GM19238 (cell line): ENCODE measurements around the gene OR10H2.
"Not testable (repeated sequence)": the region's sequence is repeated elsewhere in the genome, so short reads cannot be mapped to it uniquely, and the experiment has no call there.

ENCODE experiments used
- DNase-seq: peaks from one replicate; pipeline ENCODE4 v3.0.0; 2011; ENCODE audit warnings: low spot score; ENCODE audit not compliant: insufficient read length

OR10H2 gene

DNA sequence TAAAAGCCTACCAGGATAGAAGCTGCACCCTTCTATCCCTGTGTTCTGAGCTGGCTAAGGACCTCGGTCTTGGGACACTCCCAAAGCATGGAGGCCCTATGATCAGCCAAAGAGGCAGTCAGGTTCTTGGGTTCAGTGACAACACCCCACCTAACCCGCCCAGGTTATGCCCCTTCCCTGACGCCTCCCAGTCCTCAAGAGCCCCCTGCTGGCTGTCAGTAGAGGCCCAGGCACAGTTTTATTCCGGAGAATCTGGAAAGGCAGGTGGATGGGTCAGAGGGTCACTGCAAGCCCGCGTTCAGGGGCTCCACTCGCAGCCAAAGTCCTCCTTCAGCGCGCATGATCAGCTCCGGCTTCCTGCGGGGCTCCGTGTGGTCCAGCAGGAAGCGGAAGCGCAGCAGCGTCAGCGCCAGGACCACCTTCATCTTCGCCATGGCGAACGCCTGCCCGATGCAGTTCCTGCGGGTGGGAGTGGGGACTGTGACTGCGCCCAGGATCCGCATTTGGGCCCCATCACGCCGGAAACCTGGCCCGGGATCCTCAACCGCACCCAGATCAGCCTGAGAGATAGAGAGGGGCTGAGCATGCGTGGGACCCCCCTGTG is 32.2 kb downstream of the OR10H2 start:
- no peak for DNase-seq

DNA sequence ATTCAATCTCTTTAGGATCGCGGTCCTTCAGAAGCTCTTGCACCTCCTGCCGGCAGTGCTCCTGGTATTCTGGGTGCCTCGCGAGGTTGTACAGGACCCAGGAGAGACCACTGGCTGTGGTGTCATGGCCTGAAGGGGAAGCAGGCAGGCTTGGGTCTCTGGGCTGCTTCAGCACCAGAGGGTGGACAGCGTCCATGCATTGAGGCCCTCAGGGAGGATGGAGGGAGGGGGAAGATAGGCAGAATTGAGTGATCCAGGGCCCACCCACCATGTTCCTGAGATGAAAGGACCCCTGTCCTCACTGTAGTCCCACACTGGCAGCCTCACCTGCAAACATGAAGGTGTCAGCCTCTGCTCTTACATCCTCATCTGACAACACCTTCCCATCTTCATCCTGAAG is 41.8 kb downstream of the OR10H2 start:
- no peak for DNase-seq

DNA sequence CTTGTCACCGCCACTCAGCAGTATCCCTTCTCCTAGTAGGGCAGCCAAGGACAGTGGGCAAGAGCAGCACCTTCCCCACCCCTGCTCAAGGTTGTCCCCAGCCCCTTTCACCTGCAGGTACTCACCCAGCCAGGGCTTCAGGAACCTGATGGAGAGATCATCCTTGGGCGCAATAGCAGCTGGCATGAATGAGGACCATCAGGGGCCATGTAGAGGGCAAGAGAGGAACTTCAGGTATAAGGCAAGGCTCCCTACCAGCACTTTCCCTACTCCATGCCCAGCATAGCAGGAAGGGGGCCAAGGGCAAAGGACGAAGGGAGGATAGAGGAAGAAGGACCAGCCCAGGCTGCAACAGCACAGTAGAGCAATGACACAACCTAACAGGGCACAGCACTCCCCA is 46.3 kb downstream of the OR10H2 start:
- not testable (repeated sequence) for DNase-seq

DNA sequence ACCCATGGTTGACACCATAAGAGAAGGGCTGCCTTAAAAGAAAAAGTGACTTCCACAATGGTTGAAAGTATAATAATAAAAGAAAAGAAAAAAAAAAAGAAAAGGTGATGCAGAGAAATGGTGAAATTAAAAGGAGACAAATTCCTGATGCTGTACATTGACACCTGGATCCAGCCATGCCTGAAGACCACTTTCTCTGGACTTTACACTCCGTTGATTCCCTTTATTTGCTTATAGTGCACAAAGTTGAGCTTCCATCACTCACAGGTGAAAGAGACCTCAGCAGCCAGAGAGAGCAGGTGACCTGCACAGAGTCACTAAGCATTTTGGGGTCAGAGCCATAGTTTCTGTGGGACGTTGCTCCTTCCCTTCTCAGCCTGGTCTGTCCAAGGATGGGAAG is 47.4 kb downstream of the OR10H2 start:
- DNase-seq, result no peak

DNA sequence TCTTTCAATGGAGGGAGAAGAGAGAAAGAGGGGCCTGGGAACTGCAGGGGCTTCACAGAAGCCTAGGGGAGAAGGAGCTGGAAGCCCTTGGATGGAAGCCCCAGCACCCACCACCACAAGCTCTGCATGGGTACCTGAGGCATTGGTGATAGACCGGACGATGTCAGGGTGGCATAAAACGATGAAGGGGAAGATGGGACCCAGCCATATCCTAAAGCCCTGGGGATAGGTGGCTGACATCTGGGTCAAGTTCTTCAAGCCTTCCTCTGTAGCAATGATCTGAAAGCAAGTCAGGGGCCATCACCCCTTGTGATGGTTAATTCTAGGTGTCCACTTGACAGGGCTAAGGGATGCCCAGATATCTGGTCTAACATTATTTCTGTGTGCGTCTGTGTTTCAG is 48.4 kb downstream of the OR10H2 start:
- no peak for DNase-seq

DNA sequence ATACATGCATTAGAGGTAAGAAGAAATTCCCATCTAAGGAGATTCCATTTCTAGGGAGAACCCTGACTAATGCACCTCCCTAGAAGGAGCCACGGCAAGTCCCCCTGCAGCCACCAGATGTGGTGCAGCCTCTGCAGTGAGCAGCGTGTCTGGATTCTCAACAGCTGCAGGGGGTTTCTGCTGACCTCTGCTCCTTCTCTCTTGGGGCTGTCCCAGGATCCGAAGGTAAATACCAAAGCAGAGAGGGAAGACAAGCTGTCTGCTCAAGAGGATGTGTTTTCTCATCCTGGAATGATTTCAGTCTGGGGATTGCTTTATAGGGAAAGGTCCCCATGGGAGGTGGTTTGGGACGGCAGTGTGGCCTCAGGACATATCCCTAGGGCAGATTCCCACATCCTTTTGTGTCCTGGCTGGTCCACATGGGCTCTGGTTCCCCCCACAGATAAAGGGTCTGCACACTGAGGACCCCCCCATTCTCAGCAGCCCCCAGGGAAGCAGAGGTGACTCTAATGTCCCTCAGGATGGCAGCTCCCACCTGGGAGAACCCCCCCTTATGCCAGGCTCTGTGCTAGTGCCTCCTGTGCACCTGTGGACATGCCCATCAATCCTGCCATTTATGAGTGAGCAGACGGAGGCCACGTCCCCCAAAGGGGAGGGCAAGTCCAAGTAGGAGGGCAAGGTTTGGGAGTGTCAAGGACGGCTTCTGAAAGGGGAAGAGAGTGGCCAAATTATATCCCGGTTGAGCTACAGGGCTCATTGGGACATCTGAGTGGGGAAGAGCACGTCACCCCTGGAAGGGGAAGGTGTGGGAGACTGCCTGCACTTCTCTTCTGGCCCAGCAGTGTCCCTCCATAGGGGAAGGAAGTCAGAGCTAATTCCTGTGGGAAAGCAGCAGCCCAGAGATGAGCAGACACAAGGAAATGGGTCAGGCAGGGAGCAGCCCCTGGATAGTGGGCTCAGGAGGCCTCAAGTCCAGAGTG is 49.5 kb downstream of the OR10H2 start:
- no peak for DNase-seq
